Measurements from ENCODE around the gene CYTH1. TPM values are rescaled to one million over a fixed set of nuclear protein-coding genes. Genes with fewer than 3 reads are reported as not detected.

The CYTH1 gene
- total and polyA plus RNA-seq, 7 donors = 18.7 to 40.4 (median 29.8) TPM

GRCh38 chr17:78676412-78677302 is 105.4 kb downstream of the CYTH1 start:
- intact Hi-C loops (cut with DNase I) = no loop called here
- peak overlapping the region; percentile 91 for H3K27ac ChIP-seq

GRCh38 chr17:78675836-78676235 is 106.2 kb downstream of the CYTH1 start:
- H3K27me3 ChIP-seq (ENCODE audit: insufficient read depth in 3 of 3, low read length in 2 of 3) = no peaks in the 10 kb centered on the region
- ATAC-seq = no peak
- H3K9me3 ChIP-seq = no peaks in the 10 kb centered on the region
- H3K4me3 ChIP-seq = no peak overlapping the region
- no peak for DNase-seq
- intact Hi-C loops (cut with DNase I) = no loop called here
- peaks cover 73% of the 10 kb centered on the region for H3K4me1 ChIP-seq
- WGBS, 3 donors = 82 to 86% (median 86%) methylated on average over 15 of the region's 15 CpGs
- peak overlapping the region; percentile 91 for H3K27ac ChIP-seq
- no peak for TF ChIP-seq CTCF (IDR thresholded peaks at IDR 0.05)
- peaks cover 2 to 55% of the 10 kb centered on the region in 2 donors for H3K36me3 ChIP-seq (ENCODE audit: insufficient read depth in 1 of 2, low read depth in 1 of 2)

More at GRCh38 chr17:78676412-78677302, 105.4 kb downstream of the CYTH1 start:
- Histone ChIP-seq H3K27me3 (ENCODE audit: insufficient read depth in 3 of 3, low read length in 2 of 3) (no peaks in the 10 kb centered on the region), H3K36me3 (ENCODE audit: insufficient read depth in 1 of 2, low read depth in 1 of 2) (peaks cover 2 to 59% of the 10 kb centered on the region in 2 donors), H3K4me3 (no peak overlapping the region), H3K9me3 (no peaks in the 10 kb centered on the region), H3K4me1 (peaks cover 73% of the 10 kb centered on the region)
- DNase-seq (peak in 1 of 2 donors; percentile 58), ATAC-seq (peak in 1 of 4 donors; percentile 20)
- TF ChIP-seq CTCF (IDR thresholded peaks at IDR 0.05) = no peak
- WGBS, 3 donors = 44 to 63% (median 48%) methylated on average over 26 of the region's 26 CpGs

GRCh38 chr17:78675316-78675616 is 106.8 kb downstream of the CYTH1 start:
- H3K27ac ChIP-seq = no peak overlapping the region
- no peaks in the 10 kb centered on the region for H3K27me3 ChIP-seq (ENCODE audit: insufficient read depth in 3 of 3, low read length in 2 of 3)
- TF ChIP-seq CTCF (IDR thresholded peaks at IDR 0.05) = no peak
- peaks cover 0 to 49% of the 10 kb centered on the region in 2 donors for H3K36me3 ChIP-seq (ENCODE audit: insufficient read depth in 1 of 2, low read depth in 1 of 2)
- WGBS, 3 donors = 93 to 96% (median 94%) methylated on average over 17 of the region's 17 CpGs
- DNase-seq = no peak
- no peak for ATAC-seq
- H3K4me1 ChIP-seq = peaks cover 73% of the 10 kb centered on the region
- intact Hi-C loops (cut with DNase I) = no loop called here
- no peak overlapping the region for H3K4me3 ChIP-seq
- H3K9me3 ChIP-seq = no peaks in the 10 kb centered on the region

- H3K4me1 ChIP-seq = peaks cover 71% of the 10 kb centered on the region
- no peak for DNase-seq
- intact Hi-C loops (cut with DNase I) = no loop called here
Measured at GRCh38 chr17:78674595-78675315, 107.3 kb downstream of the CYTH1 start.

More at GRCh38 chr17:78674595-78675315, 107.3 kb downstream of the CYTH1 start:
- Histone ChIP-seq H3K4me3 (no peak overlapping the region), H3K27ac (peak overlapping the region; percentile 67), H3K27me3 (ENCODE audit: insufficient read depth in 3 of 3, low read length in 2 of 3) (no peaks in the 10 kb centered on the region), H3K9me3 (no peaks in the 10 kb centered on the region), H3K36me3 (ENCODE audit: insufficient read depth in 1 of 2, low read depth in 1 of 2) (peaks cover 0 to 44% of the 10 kb centered on the region in 2 donors)
- ATAC-seq = no peak
- no peak for TF ChIP-seq CTCF (IDR thresholded peaks at IDR 0.05)
- WGBS, 3 donors = 81 to 86% (median 81%) methylated on average over 28 of the region's 28 CpGs
